Trophoblast cell (in vitro differentiated cells and primary cell): Measurements from ENCODE around the gene SPOCK3.

ENCODE experiments used
- DNase-seq, 2 donors: peaks; one replicate each; pipeline ENCODE4 v3.0.0-alpha.2; 2016
- H2AFZ ChIP-seq: 2 replicates; pipeline ENCODE4 v1.6.1; 2013; ENCODE audit warnings: low read length, moderate library complexity, mild to moderate bottlenecking; ENCODE audit not compliant: insufficient read depth, poor library complexity
- H2AK5ac ChIP-seq: 2 replicates; pipeline ENCODE4 v1.6.1; 2013; ENCODE audit warnings: mild to moderate bottlenecking, low read length
- H2BK120ac ChIP-seq: 2 replicates; pipeline ENCODE4 v1.6.1; 2013; ENCODE audit warnings: low read length, mild to moderate bottlenecking, moderate library complexity; ENCODE audit not compliant: insufficient read depth, poor library complexity
- H2BK12ac ChIP-seq: 2 replicates; pipeline ENCODE4 v1.6.1; 2013; ENCODE audit warnings: mild to moderate bottlenecking, low read length, moderate library complexity
- H2BK5ac ChIP-seq: 2 replicates; pipeline ENCODE4 v1.6.1; 2013; ENCODE audit warnings: low read length, low read depth, moderate library complexity, mild to moderate bottlenecking; ENCODE audit not compliant: poor library complexity
- H3K14ac ChIP-seq: 2 replicates; pipeline ENCODE4 v1.6.1; 2013; ENCODE audit warnings: mild to moderate bottlenecking, low read length
- H3K18ac ChIP-seq: 2 replicates; pipeline ENCODE4 v1.6.1; 2013; ENCODE audit warnings: mild to moderate bottlenecking, low read length
- H3K23ac ChIP-seq: 2 replicates; pipeline ENCODE4 v1.6.1; 2013; ENCODE audit warnings: low read length
- H3K27ac ChIP-seq: 2 replicates; pipeline ENCODE4 v1.5.1; 2013; ENCODE audit warnings: low read depth, mild to moderate bottlenecking, inconsistent platforms, low read length, moderate library complexity
- H3K27me3 ChIP-seq: 2 replicates; pipeline ENCODE4 v1.6.1; 2013; ENCODE audit warnings: inconsistent platforms, mild to moderate bottlenecking, low read length, moderate library complexity; ENCODE audit not compliant: insufficient read depth
- H3K36me3 ChIP-seq, 2 experiments: 1 replicate in 1 of 2; 2 replicates in 1 of 2; pipeline ENCODE4 v1.6.1; 2013; ENCODE audit warnings: low read length in 2 of 2, mild to moderate bottlenecking in 2 of 2, moderate library complexity in 1 of 2; ENCODE audit not compliant: insufficient read depth in 2 of 2, control insufficient read depth in 1 of 2
- H3K4ac ChIP-seq: 2 replicates; pipeline ENCODE4 v1.6.1; 2013; ENCODE audit warnings: low read depth, mild to moderate bottlenecking, low read length, moderate library complexity
- H3K4me1 ChIP-seq, 2 experiments: 1 replicate in 1 of 2; 2 replicates in 1 of 2; pipeline ENCODE4 v1.6.1; 2013; ENCODE audit warnings: low read length in 2 of 2, mild to moderate bottlenecking in 2 of 2, moderate library complexity in 1 of 2; ENCODE audit not compliant: insufficient read depth in 2 of 2, control insufficient read depth in 1 of 2
- H3K4me2 ChIP-seq: 2 replicates; pipeline ENCODE4 v1.6.1; 2013; ENCODE audit warnings: inconsistent platforms, mild to moderate bottlenecking, low read length, moderate library complexity
- H3K4me3 ChIP-seq: 2 replicates; pipeline ENCODE4 v1.5.1; 2013; ENCODE audit warnings: mild to moderate bottlenecking, low read depth, low read length, inconsistent platforms
- H3K79me1 ChIP-seq: one replicate; pipeline ENCODE4 v1.6.1; 2013; ENCODE audit warnings: low read length
- H3K79me2 ChIP-seq: 2 replicates; pipeline ENCODE4 v1.6.1; 2013; ENCODE audit warnings: low read length, mild to moderate bottlenecking; ENCODE audit not compliant: control insufficient read depth, insufficient read depth, poor library complexity
- H3K9ac ChIP-seq: 2 replicates; pipeline ENCODE4 v1.6.1; 2013; ENCODE audit warnings: mild to moderate bottlenecking, low read length
- H3K9me3 ChIP-seq: 2 replicates; pipeline ENCODE4 v1.6.1; 2013; ENCODE audit warnings: low read depth, mild to moderate bottlenecking, control low read depth, inconsistent platforms, low read length; ENCODE audit not compliant: insufficient read depth
- H4K12ac ChIP-seq: 2 replicates; pipeline ENCODE4 v1.6.1; 2013; ENCODE audit warnings: low read depth, mild to moderate bottlenecking, low read length, moderate library complexity
- H4K8ac ChIP-seq: 2 replicates; pipeline ENCODE4 v1.6.1; 2013; ENCODE audit warnings: low read depth, mild to moderate bottlenecking, low read length, moderate library complexity
- H4K91ac ChIP-seq: one replicate; pipeline ENCODE4 v1.6.1; 2013; ENCODE audit warnings: low read depth, mild to moderate bottlenecking, low read length, moderate library complexity
- WGBS: extraction: QIAGEN DNeasy Blood & Tissue Kit; methylation state at CpG from one replicate; pipeline ENCODE4 v1.1.7; 2013; ENCODE audit warnings: missing lambda C conversion rate; ENCODE audit not compliant: insufficient read length, insufficient coverage; ENCODE audit errors: extremely low coverage; 5-methylcytosine and 5-hydroxymethylcytosine counted together

Gene SPOCK3

GRCh38 chr4:167101035-167101434, 133.3 kb downstream of the SPOCK3 start:
- WGBS, result no CpG with 5 or more reads among the region's 2 CpGs
- no peaks in the 10 kb centered on the region for H3K36me3 ChIP-seq
- no peak overlapping the region for H4K12ac ChIP-seq
- no peak overlapping the region for H2AK5ac ChIP-seq
- no peak overlapping the region for H4K91ac ChIP-seq
- no peaks in the 10 kb centered on the region for H3K9me3 ChIP-seq
- no peak overlapping the region for H2BK12ac ChIP-seq
- no peak overlapping the region for H3K4me3 ChIP-seq
- no peak overlapping the region for H3K14ac ChIP-seq
- H3K18ac ChIP-seq, result no peak overlapping the region
- no peaks in the 10 kb centered on the region for H3K27me3 ChIP-seq
- no peak overlapping the region for H2AFZ ChIP-seq
- no peak overlapping the region for H3K4ac ChIP-seq
- H2BK120ac ChIP-seq, result no peak overlapping the region
- no peak overlapping the region for H4K8ac ChIP-seq
- H3K79me2 ChIP-seq, result no peaks in the 10 kb centered on the region
- H3K79me1 ChIP-seq, result no peaks in the 10 kb centered on the region
- H2BK5ac ChIP-seq, result no peak overlapping the region
- H3K4me1 ChIP-seq, result no peaks in the 10 kb centered on the region
- DNase-seq, result no peak
- H3K4me2 ChIP-seq, result no peak overlapping the region
- H3K27ac ChIP-seq, result no peak overlapping the region
- no peak overlapping the region for H3K23ac ChIP-seq
- H3K9ac ChIP-seq, result no peak overlapping the region

DNA sequence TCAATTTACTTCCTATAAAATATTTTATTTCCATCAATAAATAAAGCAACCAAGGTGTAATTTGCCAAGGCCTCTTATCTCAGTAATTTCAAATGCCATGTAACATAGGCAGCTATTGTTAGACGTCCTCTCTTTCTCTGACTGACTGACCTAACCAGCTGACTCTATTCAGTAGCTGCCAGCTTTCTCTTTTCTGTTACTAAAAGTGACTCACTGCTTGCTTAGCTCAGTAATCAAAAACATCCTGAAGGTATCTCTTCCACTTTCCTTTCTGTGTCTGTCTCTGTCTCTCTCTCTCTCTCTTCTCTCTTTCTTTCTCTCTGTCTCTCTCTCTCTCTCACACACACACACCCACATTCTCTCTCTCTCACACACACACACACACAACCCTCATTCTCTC, 134.2 kb downstream of the SPOCK3 start:
- peak in 1 of 2 donors; percentile 28 for DNase-seq
- H2BK12ac ChIP-seq, result no peak overlapping the region
- no CpG with 5 or more reads among the region's 1 CpG for WGBS
- H3K36me3 ChIP-seq, result no peaks in the 10 kb centered on the region
- H3K23ac ChIP-seq, result no peak overlapping the region
- H4K8ac ChIP-seq, result no peak overlapping the region
- no peak overlapping the region for H4K12ac ChIP-seq
- no peaks in the 10 kb centered on the region for H3K4me1 ChIP-seq
- no peaks in the 10 kb centered on the region for H3K79me1 ChIP-seq
- H2AFZ ChIP-seq, result no peak overlapping the region
- no peak overlapping the region for H2AK5ac ChIP-seq
- no peaks in the 10 kb centered on the region for H3K27me3 ChIP-seq
- H3K27ac ChIP-seq, result no peak overlapping the region
- no peak overlapping the region for H2BK5ac ChIP-seq
- no peak overlapping the region for H3K9ac ChIP-seq
- H3K79me2 ChIP-seq, result no peaks in the 10 kb centered on the region
- H3K18ac ChIP-seq, result no peak overlapping the region
- H4K91ac ChIP-seq, result no peak overlapping the region
- no peak overlapping the region for H2BK120ac ChIP-seq
- H3K14ac ChIP-seq, result no peak overlapping the region
- no peak overlapping the region for H3K4me2 ChIP-seq
- no peaks in the 10 kb centered on the region for H3K9me3 ChIP-seq
- H3K4me3 ChIP-seq, result no peak overlapping the region
- H3K4ac ChIP-seq, result no peak overlapping the region

GRCh38 chr4:167088115-167088514, 146.2 kb downstream of the SPOCK3 start:
- no peak overlapping the region for H3K27ac ChIP-seq
- H3K9me3 ChIP-seq, result no peaks in the 10 kb centered on the region
- no peak overlapping the region for H4K12ac ChIP-seq
- DNase-seq, result no peak
- no peak overlapping the region for H3K14ac ChIP-seq
- H2BK120ac ChIP-seq, result no peak overlapping the region
- H3K23ac ChIP-seq, result no peak overlapping the region
- H2BK12ac ChIP-seq, result no peak overlapping the region
- no peak overlapping the region for H3K4me3 ChIP-seq
- no peak overlapping the region for H3K9ac ChIP-seq
- no peaks in the 10 kb centered on the region for H3K27me3 ChIP-seq
- H2BK5ac ChIP-seq, result no peak overlapping the region
- no peak overlapping the region for H3K4ac ChIP-seq
- no peak overlapping the region for H3K18ac ChIP-seq
- H2AK5ac ChIP-seq, result no peak overlapping the region
- no peak overlapping the region for H3K4me2 ChIP-seq
- no peak overlapping the region for H4K8ac ChIP-seq
- no peaks in the 10 kb centered on the region for H3K79me2 ChIP-seq
- H2AFZ ChIP-seq, result no peak overlapping the region
- no peaks in the 10 kb centered on the region for H3K79me1 ChIP-seq
- H4K91ac ChIP-seq, result no peak overlapping the region
- H3K4me1 ChIP-seq, result no peaks in the 10 kb centered on the region
- no peaks in the 10 kb centered on the region for H3K36me3 ChIP-seq

GRCh38 chr4:167084321-167084720, 150.0 kb downstream of the SPOCK3 start:
- H3K36me3 ChIP-seq, result no peaks in the 10 kb centered on the region
- H3K14ac ChIP-seq, result no peak overlapping the region
- H3K27ac ChIP-seq, result no peak overlapping the region
- H3K4me1 ChIP-seq, result no peaks in the 10 kb centered on the region
- H2BK120ac ChIP-seq, result no peak overlapping the region
- no peak overlapping the region for H2BK12ac ChIP-seq
- no peaks in the 10 kb centered on the region for H3K79me1 ChIP-seq
- H3K18ac ChIP-seq, result no peak overlapping the region
- no peak overlapping the region for H3K4me2 ChIP-seq
- H3K4ac ChIP-seq, result no peak overlapping the region
- H3K79me2 ChIP-seq, result no peaks in the 10 kb centered on the region
- H3K9ac ChIP-seq, result no peak overlapping the region
- H2AFZ ChIP-seq, result no peak overlapping the region
- no CpG with 5 or more reads among the region's 2 CpGs for WGBS
- H4K12ac ChIP-seq, result no peak overlapping the region
- H3K4me3 ChIP-seq, result no peak overlapping the region
- no peaks in the 10 kb centered on the region for H3K9me3 ChIP-seq
- no peak for DNase-seq
- no peak overlapping the region for H3K23ac ChIP-seq
- no peak overlapping the region for H4K91ac ChIP-seq
- no peak overlapping the region for H2BK5ac ChIP-seq
- H3K27me3 ChIP-seq, result no peaks in the 10 kb centered on the region
- H4K8ac ChIP-seq, result no peak overlapping the region
- H2AK5ac ChIP-seq, result no peak overlapping the region

DNA sequence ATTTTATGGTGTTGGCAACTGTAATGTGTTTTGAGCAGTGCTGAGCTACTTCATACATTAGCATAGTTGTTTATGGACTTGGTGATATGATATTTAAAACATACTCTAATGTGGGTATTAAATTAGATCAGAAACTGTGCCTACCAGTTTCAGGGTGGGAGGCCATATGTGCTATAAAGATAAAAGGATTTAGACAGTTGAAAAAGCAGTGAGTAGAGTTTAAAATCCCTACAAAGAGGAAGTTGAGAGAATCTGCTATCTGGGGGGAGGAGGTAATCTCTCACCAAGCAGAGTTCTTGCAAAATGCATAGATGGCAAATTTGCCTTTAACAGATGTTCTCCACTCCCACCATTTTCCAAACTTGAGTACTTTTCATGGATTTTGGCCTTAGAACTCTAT, 154.5 kb downstream of the SPOCK3 start:
- H3K4ac ChIP-seq, result no peak overlapping the region

More for the DNA sequence above, 154.5 kb downstream of the SPOCK3 start:
- Histone ChIP-seq H2BK120ac (no peak overlapping the region), H2BK12ac (no peak overlapping the region), H4K91ac (no peak overlapping the region), H3K27ac (no peak overlapping the region), H3K18ac (no peak overlapping the region), H3K79me1 (no peaks in the 10 kb centered on the region), H4K8ac (no peak overlapping the region), H3K23ac (no peak overlapping the region), H3K4me3 (no peak overlapping the region), H3K14ac (no peak overlapping the region), H2BK5ac (no peak overlapping the region), H3K9ac (no peak overlapping the region), H3K9me3 (no peaks in the 10 kb centered on the region), H4K12ac (no peak overlapping the region), H3K79me2 (no peaks in the 10 kb centered on the region), H2AK5ac (no peak overlapping the region), H3K27me3 (no peaks in the 10 kb centered on the region), H2AFZ (no peak overlapping the region), H3K4me2 (no peak overlapping the region), H3K36me3 (no peaks in the 10 kb centered on the region), H3K4me1 (no peaks in the 10 kb centered on the region)
- no peak for DNase-seq
